ENCODE measurements around the gene PDE4C.

Gene PDE4C

GRCh38 chr19:18225702-18226468 is at the start of gene PDE4C:
Gene PDE4C (minus strand): TSS chr19:18226438. CDS start chr19:18226415, 23 bp downstream.
- DNase-seq: no peak

- DNase-seq: peak; percentile 54
Observed at GRCh38 chr19:18274781-18275356, 48.6 kb upstream of the PDE4C start.

GRCh38 chr19:18274219-18274780 is 48.1 kb upstream of the PDE4C start, which contains the start of gene IQCN:
Gene IQCN (minus strand): TSS chr19:18274452. CDS start chr19:18269478, 4,974 bp downstream.
- DNase-seq: no peak

GRCh38 chr19:18273561-18274218 is 47.5 kb upstream of the PDE4C start:
- no peak for DNase-seq

- no peak for DNase-seq
Observed at GRCh38 chr19:18271433-18271841, 45.2 kb upstream of the PDE4C start.

GRCh38 chr19:18270326-18270725 is 44.1 kb upstream of the PDE4C start:
- no peak for DNase-seq

GRCh38 chr19:18269070-18269723 is 43.0 kb upstream of the PDE4C start:
- no peak for DNase-seq

- no peak for DNase-seq
Observed at GRCh38 chr19:18266771-18267686, 40.8 kb upstream of the PDE4C start.

- no peak for DNase-seq
Observed at GRCh38 chr19:18265582-18265981, 39.3 kb upstream of the PDE4C start.

GRCh38 chr19:18264971-18265540 is 38.8 kb upstream of the PDE4C start:
- DNase-seq: no peak

- no peak for DNase-seq
Observed at GRCh38 chr19:18264137-18264854, 38.1 kb upstream of the PDE4C start.

- no peak for DNase-seq
Observed at GRCh38 chr19:18263324-18264136, 37.3 kb upstream of the PDE4C start.

- DNase-seq: no peak
Observed at GRCh38 chr19:18262917-18263316, 36.7 kb upstream of the PDE4C start.

- no peak for DNase-seq
Observed at GRCh38 chr19:18262144-18262543, 35.9 kb upstream of the PDE4C start.

- DNase-seq: no peak
Observed at GRCh38 chr19:18261474-18261873, 35.2 kb upstream of the PDE4C start.

GRCh38 chr19:18259893-18260292 is 33.7 kb upstream of the PDE4C start:
- DNase-seq: peak; percentile 32

- DNase-seq: no peak
Observed at GRCh38 chr19:18257503-18258470, 31.5 kb upstream of the PDE4C start.
